CD4-positive, alpha-beta T cell (primary cell): ENCODE data around the gene PDIK1L. TPM values are rescaled to one million over a fixed set of nuclear protein-coding genes. Genes with fewer than 3 reads are reported as not detected.
A peak's percentile ranks its signal among the peaks of the same experiment; 100 is the strongest.

Experiments
- ATAC-seq: fragments of 200-7000 bp; cut with Tn5 transposase; one replicate; pipeline ENCODE4 v1.10.0; 2022; ENCODE audit warnings: mild to moderate bottlenecking; ENCODE audit not compliant: poor library complexity
- CTCF ChIA-PET: fragments of 350-600 bp; sonication (Branson Sonifier 250); formaldehyde crosslinking; loops from one replicate; lab custom pipeline; 2021; ENCODE audit warnings: antibody characterized with exemption, inconsistent platforms; lab: Charles Lee
- POLR2A ChIA-PET: fragments of 350-600 bp; sonication (Branson Sonifier 250); formaldehyde crosslinking; loops from one replicate; lab custom pipeline; 2021; ENCODE audit warnings: antibody characterized with exemption, inconsistent platforms; lab: Charles Lee
- DNase-seq, 14 experiments: peaks; one replicate each; pipeline ENCODE4 v3.0.0-alpha.2; 2013 to 2020; ENCODE audit warnings: mixed read lengths in 2 of 14
- H3K27ac ChIP-seq, 2 donors: one replicate each; pipeline versions ENCODE4 v1.5.1 to v1.7.0; 2013; ENCODE audit warnings: low read length in 2 of 2, low read depth in 1 of 2, mild to moderate bottlenecking in 1 of 2
- H3K27me3 ChIP-seq, 2 experiments: 1 replicate in 1 of 2; 2 replicates in 1 of 2; pipeline versions ENCODE4 v1.6.1 to v1.7.0; 2013; ENCODE audit warnings: low read length in 2 of 2, control low read depth in 1 of 2, mild to moderate bottlenecking in 1 of 2, moderate library complexity in 1 of 2; ENCODE audit not compliant: insufficient read depth in 2 of 2, control insufficient read depth in 1 of 2
- H3K36me3 ChIP-seq: one replicate; pipeline ENCODE4 v1.6.1; 2013; ENCODE audit warnings: low read length, control low read depth; ENCODE audit not compliant: insufficient read depth
- H3K4me1 ChIP-seq: one replicate; pipeline ENCODE4 v1.6.1; 2013; ENCODE audit warnings: low read length, control low read depth; ENCODE audit not compliant: insufficient read depth
- H3K4me3 ChIP-seq: one replicate; pipeline ENCODE4 v1.5.1; 2013; ENCODE audit warnings: mild to moderate bottlenecking, low read length, moderate library complexity
- H3K9me3 ChIP-seq, 2 experiments: 1 replicate in 1 of 2; 2 replicates in 1 of 2; pipeline versions ENCODE4 v1.6.1 to v1.7.0; 2013; ENCODE audit warnings: low read length in 2 of 2, mild to moderate bottlenecking in 2 of 2, control low read depth in 1 of 2, moderate library complexity in 1 of 2; ENCODE audit not compliant: control insufficient read depth in 1 of 2, insufficient read depth in 1 of 2
- H3K27ac Mint-ChIP-seq: one replicate; pipeline ENCODE4 v1.8.0; 2020; ENCODE audit warnings: mixed read lengths
- H3K27me3 Mint-ChIP-seq: one replicate; pipeline ENCODE4 v1.8.0; 2021; ENCODE audit warnings: mixed read lengths
- H3K36me3 Mint-ChIP-seq: one replicate; pipeline ENCODE4 v1.8.0; 2021; ENCODE audit warnings: low read depth, mixed read lengths
- H3K4me1 Mint-ChIP-seq: one replicate; pipeline ENCODE4 v1.8.0; 2021; ENCODE audit warnings: low read depth, mixed read lengths
- H3K4me3 Mint-ChIP-seq: one replicate; pipeline ENCODE4 v1.8.0; 2020; ENCODE audit warnings: mild to moderate bottlenecking, mixed read lengths
- H3K9me3 Mint-ChIP-seq: one replicate; pipeline ENCODE4 v1.8.0; 2020; ENCODE audit warnings: mixed read lengths
- CTCF ChIP-seq: fragments of 200-600 bp; IDR thresholded peaks from one replicate; pipeline ENCODE4 v1.8.0; 2022; ENCODE audit warnings: antibody characterized with exemption, mild to moderate bottlenecking
- intact Hi-C, 2 experiments: fragments of 100-400 bp; cut with DNase I in 1 of 2; cut with micrococcal nuclease in 1 of 2; formaldehyde crosslinking; loops; one replicate each; pipeline versions ENCODE4 v1.15.1 to v1.9.0; 2023 to 2025; cut with DNase I, micrococcal nuclease
- total RNA-seq, 174 experiments: library from RNA in 2 of 174; stranded (reverse) in 2 of 174; gene quantifications; one replicate each; pipeline ENCODE4 v1.2.3 and lab custom pipeline; 2021 to 2026

The PDIK1L gene
- total RNA-seq, 2 experiments from 2014 or later: 9.5 to 9.9 TPM

- Histone ChIP-seq H3K4me3 (no peak overlapping the region), H3K4me1 (peaks cover 3% of the 10 kb centered on the region), H3K27me3 (no peaks in the 10 kb centered on the region), H3K27ac (no peak overlapping the region), H3K36me3 (no peaks in the 10 kb centered on the region), H3K9me3 (no peaks in the 10 kb centered on the region)
- Mint-ChIP-seq H3K27me3 (no peaks in the 10 kb centered on the region), H3K9me3 (no peaks in the 10 kb centered on the region), H3K4me3 (peak overlapping the region; percentile 43), H3K27ac (peak overlapping the region; percentile 57), H3K36me3 (no peaks in the 10 kb centered on the region), H3K4me1 (peaks cover 14% of the 10 kb centered on the region)
- no peak for TF ChIP-seq CTCF
- DNase-seq: peak in 1 of 14 experiments; percentile 20
- ATAC-seq: peak; percentile 56
- intact Hi-C loops: no loop called here
- POLR2A ChIA-PET: interaction anchor here (0.7 to 2.4 kb wide), 5 partner anchors 11 to 333 kb away, joined by 3 to 22 read pairs (median 6); partner anchors contain the start of genes CEP85, HMGN2 and PDIK1L
- CTCF ChIA-PET: interaction anchor here (0.9 to 2.5 kb wide), 4 partner anchors 12 to 103 kb away, joined by 3 to 10 read pairs (median 4); no protein-coding TSS in a partner anchor
Observed at GRCh38 chr1:26138974-26139558, 27.4 kb downstream of the PDIK1L start.

- DNase-seq: no peak
- H3K9me3 Mint-ChIP-seq: no peaks in the 10 kb centered on the region
- no peak overlapping the region for H3K27ac Mint-ChIP-seq
- Histone ChIP-seq H3K4me1 (peaks cover 12% of the 10 kb centered on the region), H3K9me3 (no peaks in the 10 kb centered on the region), H3K36me3 (no peaks in the 10 kb centered on the region), H3K27ac (no peak overlapping the region), H3K27me3 (no peaks in the 10 kb centered on the region), H3K4me3 (no peak overlapping the region)
- ChIA-PET POLR2A (interaction anchor here (0.9 to 1.3 kb wide), 2 partner anchors 12 to 16 kb away, joined by 3 to 11 read pairs; no protein-coding TSS in a partner anchor), CTCF (interaction anchor here (0.6 to 1.8 kb wide), 5 partner anchors 15 to 275 kb away, joined by 3 to 4 read pairs (median 3); no protein-coding TSS in a partner anchor)
- no peak overlapping the region for H3K4me3 Mint-ChIP-seq
- H3K36me3 Mint-ChIP-seq: no peaks in the 10 kb centered on the region
- intact Hi-C loops: loop anchor here in 1 of 2 experiments (2.0 kb wide), 1 partner anchor 13 kb away; no protein-coding TSS in a partner anchor
- ATAC-seq: no peak
- H3K27me3 Mint-ChIP-seq: no peaks in the 10 kb centered on the region
- peaks cover 20% of the 10 kb centered on the region for H3K4me1 Mint-ChIP-seq
- no peak for TF ChIP-seq CTCF
Observed at GRCh38 chr1:26142159-26142558, 30.5 kb downstream of the PDIK1L start.

GRCh38 chr1:26145041-26145959 lies 33.7 kb downstream of the PDIK1L start:
- Histone ChIP-seq H3K4me3 (no peak overlapping the region), H3K9me3 (no peaks in the 10 kb centered on the region), H3K4me1 (peaks cover 9% of the 10 kb centered on the region), H3K36me3 (no peaks in the 10 kb centered on the region), H3K27ac (no peak overlapping the region), H3K27me3 (no peaks in the 10 kb centered on the region)
- ATAC-seq (peak; percentile 97), DNase-seq (peak; percentile 54 to 91 (median 74))
- POLR2A ChIA-PET: interaction anchor here (0.8 to 3.0 kb wide), 11 partner anchors 19 to 250 kb away, joined by 3 to 38 read pairs (median 5); partner anchors contain the start of genes CEP85, PDIK1L and ZNF593
- Mint-ChIP-seq H3K27me3 (no peaks in the 10 kb centered on the region), H3K27ac (no peak overlapping the region), H3K36me3 (no peaks in the 10 kb centered on the region), H3K4me3 (no peak overlapping the region), H3K9me3 (no peaks in the 10 kb centered on the region), H3K4me1 (peaks cover 6% of the 10 kb centered on the region)
- CTCF ChIA-PET: interaction anchor here (0.5 to 4.4 kb wide), 16 partner anchors 9 to 109 kb away, joined by 3 to 44 read pairs (median 12); partner anchors contain the start of genes CEP85, PDIK1L and ZNF593
- TF ChIP-seq CTCF: peak; percentile 86
- intact Hi-C loops: loop anchor here (1.0 kb wide), 3 partner anchors 19 to 109 kb away; no protein-coding TSS in a partner anchor
